H1 (cell line): ENCODE results near the gene GABBR1. TPM values are rescaled to one million over a fixed set of nuclear protein-coding genes. Genes with fewer than 3 reads are reported as not detected.

Source experiments
- BCL11A ChIP-seq, 2 experiments: IDR thresholded peaks; one replicate each; pipeline ENCODE4 v1.6.1; 2011; ENCODE audit warnings: low read depth in 2 of 2, low read length in 2 of 2, mild to moderate bottlenecking in 2 of 2
- MAFK ChIP-seq: IDR thresholded peaks from 2 replicates; pipeline ENCODE4 v1.6.1; 2012; ENCODE audit warnings: low read depth, mild to moderate bottlenecking, improper control_type of control experiment, low read length
- POLR2AphosphoS5 ChIP-seq: IDR thresholded peaks from 2 replicates; pipeline ENCODE4 v1.6.1; 2011; ENCODE audit warnings: low read depth, low read length
- SP1 ChIP-seq: IDR thresholded peaks from 2 replicates; pipeline ENCODE4 v1.6.1; 2011; ENCODE audit warnings: low read depth, low read length
- polyA plus RNA-seq, 7 experiments: library from polyadenylated mRNA; depleted of rRNA in 3 of 7; stranded (reverse) in 5 of 7; unstranded in 2 of 7; fragments of >200 nt in 5 of 7; fragments of 200-250 nt in 2 of 7; gene quantifications; 1 replicate in 5 of 7; 2 replicates in 1 of 7; 4 replicates in 1 of 7; pipeline versions ENCODE4 v1.2.1 to v1.2.3, GENCODE V29; 2011 to 2013; ENCODE audit warnings: missing spikeins in 2 of 7, mixed read lengths in 2 of 7
- total RNA-seq: library from RNA; stranded (reverse); fragmentation: NEBNext Ultra II Directional; extraction: Animal tissue kit (Norgen Biotek cat#: 25700); gene quantifications from 2 replicates; pipeline ENCODE4 v1.2.1, GENCODE V29; 2021

The GABBR1 gene
- total and polyA plus RNA-seq, 2 of the 8 experiments (the other 6 are each of a cell fraction or from before 2014, with no cell fraction given), result 75.9 to 78.3 TPM

- TF ChIP-seq BCL11A (IDR thresholded peaks at IDR 0.05; ENCODE audit: low read depth in 2 of 2, low read length in 2 of 2) (no peak), POLR2AphosphoS5 (no peak), MAFK (no peak), SP1 (no peak)
These were observed 33.2 kb upstream of the GABBR1 start (continued) for GRCh38 chr6:29665942-29666825.
